GM03348 (cell line): ENCODE results near the gene PDE4B.

ENCODE experiments used
- DNase-seq: peaks from one replicate; pipeline ENCODE4 v3.0.0; 2012; ENCODE audit warnings: low spot score

The PDE4B gene

GRCh38 chr1:65792669-65793358, at the start of gene PDE4B:
Gene PDE4B, plus strand, starts transcription at chr1:65792895.
- DNase-seq: peak; percentile 76

GRCh38 chr1:65744731-65745130, 48.0 kb upstream of the PDE4B start:
- DNase-seq: no peak

GRCh38 chr1:65751961-65752360, 40.7 kb upstream of the PDE4B start:
- no peak for DNase-seq

GRCh38 chr1:65756616-65757015, 36.1 kb upstream of the PDE4B start:
- no peak for DNase-seq

- DNase-seq: no peak
Observed at GRCh38 chr1:65757531-65757930, 35.2 kb upstream of the PDE4B start.

GRCh38 chr1:65758128-65758527, 34.6 kb upstream of the PDE4B start:
- DNase-seq: no peak

GRCh38 chr1:65759516-65759915, 33.2 kb upstream of the PDE4B start:
- DNase-seq: no peak

GRCh38 chr1:65762081-65762862, 30.4 kb upstream of the PDE4B start:
- peak; percentile 23 for DNase-seq

GRCh38 chr1:65764052-65764451, 28.6 kb upstream of the PDE4B start:
- DNase-seq: no peak

- DNase-seq: no peak
Observed at GRCh38 chr1:65765631-65766030, 27.1 kb upstream of the PDE4B start.

GRCh38 chr1:65769636-65770035, 23.1 kb upstream of the PDE4B start:
- DNase-seq: peak; percentile 29

- no peak for DNase-seq
Observed at GRCh38 chr1:65772607-65773006, 20.1 kb upstream of the PDE4B start.

- DNase-seq: no peak
Observed at GRCh38 chr1:65773391-65774123, 19.1 kb upstream of the PDE4B start.

- DNase-seq: no peak
Observed at GRCh38 chr1:65788762-65789161, 3.9 kb upstream of the PDE4B start.

GRCh38 chr1:65791396-65791795, 1.3 kb upstream of the PDE4B start:
- peak; percentile 47 for DNase-seq

GRCh38 chr1:65791801-65792668, 660 bp upstream of the PDE4B start:
- peak; percentile 42 for DNase-seq

- peak; percentile 29 for DNase-seq
Observed at GRCh38 chr1:65793359-65793732, 651 bp downstream of the PDE4B start.

GRCh38 chr1:65795311-65795710, 2.6 kb downstream of the PDE4B start:
- DNase-seq: no peak

GRCh38 chr1:65799601-65800000, 6.9 kb downstream of the PDE4B start:
- DNase-seq: no peak

GRCh38 chr1:65804584-65804983, 11.9 kb downstream of the PDE4B start:
- DNase-seq: no peak

- peak; percentile 65 for DNase-seq
Observed at GRCh38 chr1:65812065-65812464, 19.4 kb downstream of the PDE4B start.

GRCh38 chr1:65813956-65814355, 21.3 kb downstream of the PDE4B start:
- peak; percentile 38 for DNase-seq
